GM12874 (cell line): ENCODE results near the gene ZSWIM9.

Experiments used
- TF ChIP-seq, protein P1 (sequence below): IDR thresholded peaks from 2 replicates; pipeline ENCODE4 v1.5.1; 2011; ENCODE audit warnings: low read depth, mild to moderate bottlenecking, control low read depth, low read length, moderate library complexity; ENCODE audit not compliant: insufficient read depth

Gene ZSWIM9

DNA sequence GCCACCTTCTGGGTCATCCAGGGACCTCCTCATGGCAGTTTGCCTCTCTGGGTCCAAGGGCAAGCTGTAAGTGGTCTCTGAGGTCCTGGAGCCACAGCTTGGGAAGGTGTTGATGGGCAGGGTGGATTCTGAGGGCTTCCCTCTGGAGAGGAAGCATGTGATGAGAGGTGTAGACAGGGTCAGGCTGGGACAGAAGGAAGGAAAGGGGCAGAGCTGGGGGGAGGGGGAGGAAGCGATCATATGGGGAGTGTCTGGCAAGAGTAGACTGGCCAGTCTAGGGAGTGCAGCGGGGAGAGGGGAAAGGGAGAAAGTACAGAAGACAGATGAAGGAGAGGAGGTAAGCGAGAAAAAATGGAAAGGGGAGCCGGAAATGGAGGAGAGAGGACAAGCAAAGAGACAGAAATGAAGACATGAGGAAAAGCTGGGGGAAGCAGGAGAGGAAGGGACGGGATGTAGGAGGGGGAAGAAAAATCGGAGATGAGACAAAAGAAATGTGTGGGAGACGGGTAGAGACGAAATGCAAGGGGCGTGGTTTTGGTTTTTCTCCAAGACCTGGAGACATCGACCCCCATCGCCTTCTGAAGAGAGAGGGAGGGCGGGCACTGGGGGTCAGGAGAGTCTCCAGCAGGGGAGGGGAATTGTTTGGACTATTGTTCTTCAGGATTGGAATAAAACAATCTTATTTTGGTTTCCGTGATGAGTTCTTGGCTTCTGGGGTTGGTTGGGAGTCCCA, 26.6 kb downstream of the ZSWIM9 start:
- TF ChIP-seq, protein P1, sequence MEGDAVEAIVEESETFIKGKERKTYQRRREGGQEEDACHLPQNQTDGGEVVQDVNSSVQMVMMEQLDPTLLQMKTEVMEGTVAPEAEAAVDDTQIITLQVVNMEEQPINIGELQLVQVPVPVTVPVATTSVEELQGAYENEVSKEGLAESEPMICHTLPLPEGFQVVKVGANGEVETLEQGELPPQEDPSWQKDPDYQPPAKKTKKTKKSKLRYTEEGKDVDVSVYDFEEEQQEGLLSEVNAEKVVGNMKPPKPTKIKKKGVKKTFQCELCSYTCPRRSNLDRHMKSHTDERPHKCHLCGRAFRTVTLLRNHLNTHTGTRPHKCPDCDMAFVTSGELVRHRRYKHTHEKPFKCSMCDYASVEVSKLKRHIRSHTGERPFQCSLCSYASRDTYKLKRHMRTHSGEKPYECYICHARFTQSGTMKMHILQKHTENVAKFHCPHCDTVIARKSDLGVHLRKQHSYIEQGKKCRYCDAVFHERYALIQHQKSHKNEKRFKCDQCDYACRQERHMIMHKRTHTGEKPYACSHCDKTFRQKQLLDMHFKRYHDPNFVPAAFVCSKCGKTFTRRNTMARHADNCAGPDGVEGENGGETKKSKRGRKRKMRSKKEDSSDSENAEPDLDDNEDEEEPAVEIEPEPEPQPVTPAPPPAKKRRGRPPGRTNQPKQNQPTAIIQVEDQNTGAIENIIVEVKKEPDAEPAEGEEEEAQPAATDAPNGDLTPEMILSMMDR = no peak

DNA sequence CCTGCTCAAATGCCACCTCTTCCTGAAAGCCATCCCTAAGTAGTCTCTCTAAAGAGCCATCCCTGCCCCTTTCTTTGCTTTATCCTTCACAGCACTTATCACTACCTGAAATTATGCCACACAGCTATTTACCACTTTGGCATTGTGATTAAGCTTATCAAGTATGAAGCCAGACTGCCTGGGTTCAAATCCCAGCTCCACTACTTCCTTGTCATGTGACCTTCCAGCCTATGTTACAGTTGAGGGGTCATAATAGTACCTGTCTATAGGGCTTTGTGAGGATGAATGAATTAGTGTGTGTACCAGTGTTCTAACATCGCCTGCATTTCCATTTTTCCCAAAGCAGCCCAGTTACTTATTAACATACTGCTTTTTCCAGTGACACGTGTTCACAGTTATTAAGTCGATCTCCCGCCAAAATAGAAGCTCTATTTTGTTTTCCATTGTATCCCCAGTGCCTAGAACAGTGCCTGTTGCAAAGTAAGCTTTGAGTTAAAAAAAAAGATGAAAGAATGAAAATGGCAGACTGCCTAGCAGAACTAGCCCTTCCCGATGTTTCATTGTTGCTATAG, 32.8 kb downstream of the ZSWIM9 start:
- TF ChIP-seq, protein P1 = no peak

DNA sequence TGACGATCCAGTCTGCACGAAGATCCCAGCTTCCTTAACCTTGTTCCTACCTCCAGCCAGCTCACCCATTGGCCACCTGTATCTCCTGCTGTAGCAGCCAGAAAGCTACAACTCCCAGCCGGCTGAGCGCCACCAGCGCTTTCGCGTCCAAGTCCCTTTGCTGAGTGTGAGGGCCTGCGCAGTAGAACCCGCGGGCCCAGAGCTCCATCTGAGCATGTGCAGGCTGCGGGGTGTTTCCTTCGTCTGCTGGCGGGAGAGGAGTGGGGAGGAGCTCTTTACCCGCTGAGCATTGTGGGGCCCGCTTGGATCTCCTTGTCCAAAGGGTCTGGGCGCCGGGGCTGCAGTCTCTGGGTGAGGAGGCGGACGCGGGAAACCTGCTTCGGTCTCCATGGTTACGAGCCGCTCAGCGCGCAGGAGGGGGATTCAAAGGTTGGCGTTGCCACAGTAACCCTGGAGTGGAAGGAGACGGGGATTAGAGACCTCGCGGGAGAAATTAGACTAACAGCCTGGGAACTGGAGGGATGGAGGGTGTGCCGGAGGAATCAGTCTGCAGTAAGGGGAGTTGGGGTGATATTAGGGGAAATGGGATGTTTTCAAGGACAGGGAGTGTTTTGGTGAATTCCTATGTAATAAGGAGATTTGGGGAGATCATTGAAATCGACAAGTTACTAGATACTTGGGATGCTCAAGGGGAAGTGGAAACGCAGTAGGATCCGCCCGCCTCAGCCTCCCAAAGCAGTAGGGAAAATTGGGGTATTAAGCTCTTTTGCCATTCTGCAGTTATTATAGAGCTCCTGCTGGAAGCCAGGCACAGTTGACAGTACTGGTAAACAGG, 33.5 kb downstream of the ZSWIM9 start:
- TF ChIP-seq, protein P1 = no peak

DNA sequence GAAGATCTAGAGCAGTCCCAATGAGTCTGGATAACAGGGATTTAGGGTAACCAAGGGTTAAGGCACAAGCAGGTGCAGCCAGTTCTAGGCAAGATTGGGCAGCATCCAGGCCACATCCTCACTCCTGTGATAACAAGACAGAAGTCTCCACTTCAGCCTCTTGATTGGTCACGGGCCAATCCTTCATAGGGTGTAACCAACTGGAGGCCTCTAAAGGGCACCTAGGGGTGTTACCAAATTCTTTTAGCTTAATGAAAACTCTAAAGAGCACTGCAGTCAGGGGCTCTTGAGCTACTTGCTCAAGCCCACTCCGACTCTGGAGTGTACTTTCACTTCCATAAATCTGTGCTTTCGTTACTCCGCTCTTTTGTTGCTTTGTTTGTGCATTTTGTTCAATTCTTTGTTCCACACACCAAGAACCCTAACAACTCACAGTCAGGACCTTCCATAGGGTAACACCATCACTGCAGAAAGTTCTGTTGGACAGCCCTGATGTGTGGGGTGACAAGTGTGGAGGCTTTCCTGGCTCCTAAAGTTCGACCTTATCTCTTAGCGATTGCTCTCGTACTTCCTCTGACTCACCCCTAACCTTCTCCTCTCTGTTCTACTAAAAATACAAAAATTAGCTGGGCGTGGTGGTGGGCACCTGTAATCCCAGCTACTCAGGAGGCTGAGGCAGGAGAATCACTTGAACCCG, 36.1 kb downstream of the ZSWIM9 start:
- TF ChIP-seq, protein P1 = no peak

DNA sequence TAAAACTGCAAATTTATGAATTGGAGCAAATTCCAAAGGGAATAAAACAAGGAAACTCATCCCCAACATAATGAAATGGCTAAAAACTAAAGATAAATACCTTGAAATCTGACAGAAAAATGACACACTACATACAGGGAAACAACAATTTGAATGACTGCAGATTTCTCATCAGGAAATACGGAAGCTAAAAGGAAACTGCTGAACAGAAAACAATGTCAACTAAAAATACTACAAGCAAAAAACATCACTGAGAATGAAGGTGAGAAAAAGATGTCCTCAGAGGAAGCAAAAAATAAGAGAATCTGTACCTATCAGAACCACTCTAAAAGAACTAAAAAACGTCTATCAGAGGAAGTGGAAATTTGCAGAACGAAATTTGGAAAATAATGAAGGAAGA, 39.5 kb downstream of the ZSWIM9 start:
- TF ChIP-seq, protein P1 = no peak

DNA sequence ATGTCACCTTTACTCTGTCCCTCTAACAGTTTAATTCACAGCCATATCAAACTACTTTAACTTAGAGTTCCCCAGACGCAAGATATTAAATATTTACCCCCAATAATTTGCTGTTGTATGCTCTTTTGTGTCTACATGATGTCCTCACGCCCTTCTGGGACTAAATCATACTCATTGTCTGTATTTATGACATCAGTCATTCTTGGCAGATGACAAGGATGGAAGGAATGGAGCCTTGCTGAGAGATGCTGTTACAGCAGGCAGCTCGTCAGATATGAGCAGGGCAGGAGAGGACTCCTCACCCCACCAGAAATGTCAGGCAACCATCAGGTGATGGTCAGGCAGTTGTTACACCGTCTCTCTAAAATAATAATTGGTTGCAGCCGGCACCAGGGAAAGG, 43.5 kb downstream of the ZSWIM9 start:
- TF ChIP-seq, protein P1 = no peak

DNA sequence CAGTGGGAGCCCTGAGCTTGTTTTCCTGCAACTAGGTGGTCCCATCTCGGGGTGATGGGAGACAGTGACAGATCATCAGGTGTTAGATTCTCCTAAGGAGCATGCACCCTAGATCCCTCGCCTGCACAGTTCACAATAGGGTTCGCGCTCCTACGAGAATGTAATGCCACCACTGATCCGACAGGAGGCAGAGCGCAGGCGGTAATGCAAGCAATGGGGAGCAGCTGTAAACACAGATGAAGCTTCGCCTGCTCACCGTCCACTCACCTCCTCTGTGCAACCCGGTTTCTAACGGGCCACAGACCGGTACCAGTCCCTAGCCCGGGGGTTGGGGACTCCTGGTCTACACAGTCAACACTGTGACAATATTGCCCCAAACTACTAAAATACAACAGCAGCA, 46.5 kb downstream of the ZSWIM9 start:
- TF ChIP-seq, protein P1 = no peak
